Hepatocyte (in vitro differentiated cells): ENCODE data around the gene C19orf38. TPM values are rescaled to one million over a fixed set of nuclear protein-coding genes. Genes with fewer than 3 reads are reported as not detected.

ENCODE experiments used
- DNase-seq: peaks from one replicate; pipeline ENCODE4 v3.0.0-alpha.2; 2016; ENCODE audit warnings: low spot score
- H2AFZ ChIP-seq: fragments of 200-600 bp; sonication (generic); 2 replicates; pipeline ENCODE4 v1.6.0; 2016; ENCODE audit warnings: antibody characterized with exemption, mild to moderate bottlenecking
- H3K27ac ChIP-seq: fragments of 200-600 bp; sonication (generic); 2 replicates; pipeline ENCODE4 v1.5.1; 2016; ENCODE audit warnings: mild to moderate bottlenecking
- H3K27me3 ChIP-seq: fragments of 200-600 bp; sonication (generic); 2 replicates; pipeline ENCODE4 v1.6.1; 2016
- H3K36me3 ChIP-seq: fragments of 200-600 bp; sonication (generic); replicated peaks from 2 replicates; pipeline ENCODE4 v1.5.1; 2016; ENCODE audit warnings: low read depth; ENCODE audit not compliant: insufficient read depth
- H3K4me1 ChIP-seq: fragments of 200-600 bp; sonication (generic); 2 replicates; pipeline ENCODE4 v1.5.1; 2016; ENCODE audit warnings: mild to moderate bottlenecking, moderate library complexity; ENCODE audit not compliant: insufficient read depth
- H3K4me2 ChIP-seq: fragments of 200-600 bp; sonication (generic); 2 replicates; pipeline ENCODE4 v1.6.0; 2016
- H3K4me3 ChIP-seq: fragments of 200-600 bp; sonication (generic); 2 replicates; pipeline ENCODE4 v1.5.1; 2016; ENCODE audit warnings: mild to moderate bottlenecking
- H3K79me2 ChIP-seq: fragments of 200-600 bp; sonication (generic); 2 replicates; pipeline ENCODE4 v1.6.0; 2017; ENCODE audit warnings: mild to moderate bottlenecking
- H3K9me2 ChIP-seq: fragments of 200-600 bp; sonication (generic); replicated peaks from 2 replicates; pipeline ENCODE4 v1.6.0; 2017; ENCODE audit warnings: mild to moderate bottlenecking; ENCODE audit not compliant: insufficient read depth
- H3K9me3 ChIP-seq: fragments of 200-600 bp; sonication (generic); 2 replicates; pipeline ENCODE4 v1.5.1; 2016; ENCODE audit warnings: low read depth, mild to moderate bottlenecking
- H4K20me1 ChIP-seq: fragments of 200-600 bp; sonication (generic); 2 replicates; pipeline ENCODE4 v1.6.0; 2016; ENCODE audit warnings: mild to moderate bottlenecking; ENCODE audit not compliant: insufficient read depth, poor library complexity, severe bottlenecking
- EZH2 ChIP-seq: fragments of 200-600 bp; sonication (generic); IDR thresholded peaks from 2 replicates; pipeline ENCODE4 v1.6.1; 2016; ENCODE audit warnings: antibody characterized with exemption, mild to moderate bottlenecking, borderline replicate concordance
- EZH2phosphoT487 ChIP-seq: fragments of 200-600 bp; sonication (generic); IDR thresholded peaks from one replicate; pipeline ENCODE4 v1.6.1; 2018; ENCODE audit warnings: antibody characterized with exemption, mild to moderate bottlenecking, low read depth, moderate library complexity; ENCODE audit not compliant: unreplicated experiment, severe bottlenecking
- whole genome bisulfite sequencing: methylation state at CpG from one replicate; pipeline ENCODE4 v1.1.6; 2016; ENCODE audit warnings: low lambda C conversion rate; ENCODE audit errors: missing lambda C conversion rate; 5-methylcytosine and 5-hydroxymethylcytosine counted together
- polyA plus RNA-seq: library from polyadenylated mRNA; unstranded; fragments of >200 nt; fragmentation: Nextera tagmentation; extraction: Ambion mirVana; gene quantifications from 2 replicates; pipeline ENCODE4 v1.2.1, GENCODE V29; 2016
- total RNA-seq: library from RNA; depleted of rRNA; stranded (reverse); fragments of >200 nt; gene quantifications from 2 replicates; pipeline ENCODE4 v1.2.3, GENCODE V29; 2014
- TF ChIP-seq, protein P1 (sequence below): fragments of 200-600 bp; sonication (generic); IDR thresholded peaks from 2 replicates; pipeline ENCODE4 v1.5.1; 2016; ENCODE audit warnings: antibody characterized with exemption, mild to moderate bottlenecking; ENCODE audit not compliant: poor library complexity

Gene C19orf38
- total and polyA plus RNA-seq, 2 experiments from 2014 or later = 0.56 to 3.7 TPM

- H3K36me3 ChIP-seq = no peaks in the 10 kb centered on the region
- no peak overlapping the region for H2AFZ ChIP-seq
- H3K9me2 ChIP-seq = no peaks in the 10 kb centered on the region
- no peak overlapping the region for H3K4me3 ChIP-seq
- H3K4me1 ChIP-seq = peaks cover 14% of the 10 kb centered on the region
- H4K20me1 ChIP-seq = peaks cover 49% of the 10 kb centered on the region
- DNase-seq = peak; percentile 66
- H3K27me3 ChIP-seq = no peaks in the 10 kb centered on the region
- 66% methylated on average over 21 of the region's 21 CpGs for WGBS
- peak overlapping the region; percentile 94 for H3K27ac ChIP-seq
- no peaks in the 10 kb centered on the region for H3K9me3 ChIP-seq
- peak overlapping the region; percentile 66 for H3K4me2 ChIP-seq
- TF ChIP-seq EZH2phosphoT487 = no peak
- TF ChIP-seq EZH2 = no peak
- TF ChIP-seq, protein P1, sequence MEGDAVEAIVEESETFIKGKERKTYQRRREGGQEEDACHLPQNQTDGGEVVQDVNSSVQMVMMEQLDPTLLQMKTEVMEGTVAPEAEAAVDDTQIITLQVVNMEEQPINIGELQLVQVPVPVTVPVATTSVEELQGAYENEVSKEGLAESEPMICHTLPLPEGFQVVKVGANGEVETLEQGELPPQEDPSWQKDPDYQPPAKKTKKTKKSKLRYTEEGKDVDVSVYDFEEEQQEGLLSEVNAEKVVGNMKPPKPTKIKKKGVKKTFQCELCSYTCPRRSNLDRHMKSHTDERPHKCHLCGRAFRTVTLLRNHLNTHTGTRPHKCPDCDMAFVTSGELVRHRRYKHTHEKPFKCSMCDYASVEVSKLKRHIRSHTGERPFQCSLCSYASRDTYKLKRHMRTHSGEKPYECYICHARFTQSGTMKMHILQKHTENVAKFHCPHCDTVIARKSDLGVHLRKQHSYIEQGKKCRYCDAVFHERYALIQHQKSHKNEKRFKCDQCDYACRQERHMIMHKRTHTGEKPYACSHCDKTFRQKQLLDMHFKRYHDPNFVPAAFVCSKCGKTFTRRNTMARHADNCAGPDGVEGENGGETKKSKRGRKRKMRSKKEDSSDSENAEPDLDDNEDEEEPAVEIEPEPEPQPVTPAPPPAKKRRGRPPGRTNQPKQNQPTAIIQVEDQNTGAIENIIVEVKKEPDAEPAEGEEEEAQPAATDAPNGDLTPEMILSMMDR = no peak
- peaks cover 94% of the 10 kb centered on the region for H3K79me2 ChIP-seq
Measured at GRCh38 chr19:10891405-10892086, 43.3 kb downstream of the C19orf38 start.

DNA sequence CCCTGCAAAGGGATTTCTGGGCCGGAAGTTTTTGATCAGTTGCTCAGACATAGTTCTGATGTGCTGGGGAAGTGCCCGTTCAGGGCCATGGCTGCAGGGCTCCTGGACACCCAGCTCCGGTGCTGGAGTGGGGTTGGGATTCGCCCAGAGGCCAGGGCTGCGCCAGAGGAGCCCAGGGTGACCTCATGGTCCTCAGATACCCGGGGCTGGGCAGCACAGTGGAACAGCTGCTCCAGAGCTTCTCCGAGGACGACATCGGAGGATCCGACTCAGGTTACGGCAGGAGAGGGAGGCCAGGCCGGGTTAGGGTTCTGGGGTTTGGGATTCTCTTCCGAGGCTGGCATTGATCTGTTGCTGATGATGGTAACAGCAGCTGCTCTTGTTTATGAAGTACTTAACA lies 44.0 kb downstream of the C19orf38 start:
- Histone ChIP-seq H3K9me2 (no peaks in the 10 kb centered on the region), H3K4me2 (peak overlapping the region; percentile 66), H3K27me3 (no peaks in the 10 kb centered on the region), H3K27ac (peak overlapping the region; percentile 94), H3K4me3 (no peak overlapping the region), H3K36me3 (no peaks in the 10 kb centered on the region), H4K20me1 (peaks cover 49% of the 10 kb centered on the region), H2AFZ (no peak overlapping the region), H3K79me2 (peaks cover 94% of the 10 kb centered on the region), H3K9me3 (no peaks in the 10 kb centered on the region), H3K4me1 (peaks cover 14% of the 10 kb centered on the region)
- TF ChIP-seq EZH2 (no peak), EZH2phosphoT487 (no peak)
- TF ChIP-seq, protein P1 = no peak
- no peak for DNase-seq
- 86% methylated on average over 13 of the region's 13 CpGs for WGBS

DNA sequence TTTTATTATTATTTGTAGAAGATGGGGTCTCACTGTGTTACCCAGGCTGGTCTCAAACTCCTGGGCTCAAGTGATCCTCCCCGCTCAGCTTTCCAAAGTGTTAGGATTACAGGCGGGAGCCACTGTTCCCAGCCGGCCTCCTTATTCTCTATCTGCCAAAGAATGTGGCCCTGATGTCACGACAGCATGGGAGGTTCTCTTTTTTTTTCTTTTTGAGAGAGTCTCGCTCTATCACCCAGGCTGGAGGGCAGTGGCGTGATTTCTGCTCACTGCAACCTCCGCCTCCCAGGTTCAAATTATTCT lies 46.6 kb downstream of the C19orf38 start:
- Histone ChIP-seq H3K4me3 (no peak overlapping the region), H3K4me2 (no peak overlapping the region), H3K4me1 (peaks cover 9% of the 10 kb centered on the region), H3K9me2 (no peaks in the 10 kb centered on the region), H4K20me1 (peaks cover 54% of the 10 kb centered on the region), H3K9me3 (no peaks in the 10 kb centered on the region), H3K36me3 (no peaks in the 10 kb centered on the region), H3K27ac (no peak overlapping the region), H2AFZ (no peak overlapping the region), H3K27me3 (no peaks in the 10 kb centered on the region), H3K79me2 (peaks cover 96% of the 10 kb centered on the region)
- TF ChIP-seq, protein P1 = no peak
- TF ChIP-seq EZH2 = no peak
- TF ChIP-seq EZH2phosphoT487 = no peak
- DNase-seq = no peak
- WGBS = 97% methylated on average over 7 of the region's 7 CpGs

DNA sequence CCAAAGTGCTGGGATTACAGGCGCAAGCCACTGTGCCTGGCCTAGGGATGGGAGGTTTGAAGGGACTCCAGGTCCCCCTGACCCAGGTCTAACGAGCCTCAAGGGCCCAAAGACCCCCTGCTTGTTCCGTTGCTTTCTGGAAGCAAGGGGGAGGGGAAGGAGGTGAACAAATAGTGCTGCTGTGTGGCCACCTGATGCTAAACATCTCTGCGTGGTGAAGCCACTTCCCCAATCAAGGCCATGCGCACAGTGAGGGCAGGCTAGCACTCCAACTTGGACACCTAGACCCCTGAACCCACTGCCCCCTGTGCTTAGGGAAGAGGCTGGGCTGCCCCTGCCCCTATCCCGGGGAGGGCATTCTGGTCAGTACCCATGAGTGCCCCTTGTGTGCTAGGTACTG lies 47.1 kb downstream of the C19orf38 start:
- H3K36me3 ChIP-seq = no peaks in the 10 kb centered on the region
- no peak overlapping the region for H3K4me2 ChIP-seq
- H3K9me2 ChIP-seq = no peaks in the 10 kb centered on the region
- 93% methylated on average over 6 of the region's 6 CpGs for WGBS
- H4K20me1 ChIP-seq = peaks cover 54% of the 10 kb centered on the region
- TF ChIP-seq EZH2 (no peak), EZH2phosphoT487 (no peak)
- TF ChIP-seq, protein P1 = no peak
- H3K27ac ChIP-seq = no peak overlapping the region
- H2AFZ ChIP-seq = no peak overlapping the region
- H3K9me3 ChIP-seq = no peaks in the 10 kb centered on the region
- H3K79me2 ChIP-seq = peaks cover 98% of the 10 kb centered on the region
- H3K27me3 ChIP-seq = no peaks in the 10 kb centered on the region
- no peak for DNase-seq
- no peak overlapping the region for H3K4me3 ChIP-seq
- peaks cover 9% of the 10 kb centered on the region for H3K4me1 ChIP-seq
